NCI-H2171 (cell line): ENCODE results near the gene CYP4F8.
"Not testable (repeated sequence)": the region's sequence is repeated elsewhere in the genome, so short reads cannot be mapped to it uniquely, and the experiment has no call there.

Source experiments
- DNase-seq: peaks from one replicate; lab custom pipeline; 2025; lab: John Stamatoyannopoulos, UW

Gene CYP4F8, protein sequence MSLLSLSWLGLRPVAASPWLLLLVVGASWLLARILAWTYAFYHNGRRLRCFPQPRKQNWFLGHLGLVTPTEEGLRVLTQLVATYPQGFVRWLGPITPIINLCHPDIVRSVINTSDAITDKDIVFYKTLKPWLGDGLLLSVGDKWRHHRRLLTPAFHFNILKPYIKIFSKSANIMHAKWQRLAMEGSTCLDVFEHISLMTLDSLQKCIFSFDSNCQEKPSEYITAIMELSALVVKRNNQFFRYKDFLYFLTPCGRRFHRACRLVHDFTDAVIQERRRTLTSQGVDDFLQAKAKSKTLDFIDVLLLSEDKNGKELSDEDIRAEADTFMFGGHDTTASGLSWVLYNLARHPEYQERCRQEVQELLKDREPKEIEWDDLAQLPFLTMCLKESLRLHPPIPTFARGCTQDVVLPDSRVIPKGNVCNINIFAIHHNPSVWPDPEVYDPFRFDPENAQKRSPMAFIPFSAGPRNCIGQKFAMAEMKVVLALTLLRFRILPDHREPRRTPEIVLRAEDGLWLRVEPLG

GRCh38 chr19:15614507-15615379 is at the start of gene CYP4F8:
TSS of gene CYP4F8 (plus strand) at chr19:15615218. CDS start at chr19:15615617, 399 bp downstream.
- no peak for DNase-seq

DNA sequence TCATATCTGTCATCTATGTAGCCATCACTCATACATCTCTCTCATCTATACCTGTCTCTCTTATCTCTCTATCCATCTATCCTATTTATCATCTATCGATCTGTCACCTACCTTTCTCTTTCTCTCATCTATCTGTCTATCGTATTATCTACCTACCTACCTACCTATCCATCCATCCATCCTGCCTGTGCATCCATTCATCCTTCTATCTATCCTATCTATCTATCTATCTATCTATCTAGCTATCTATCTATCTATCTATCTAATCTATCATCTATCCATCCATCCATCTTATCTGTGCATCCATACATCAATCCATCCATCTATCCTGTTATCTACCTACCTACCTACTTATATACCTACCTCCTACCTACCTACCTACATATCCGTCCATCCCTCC is 44.6 kb upstream of the CYP4F8 start:
- no peak for DNase-seq

DNA sequence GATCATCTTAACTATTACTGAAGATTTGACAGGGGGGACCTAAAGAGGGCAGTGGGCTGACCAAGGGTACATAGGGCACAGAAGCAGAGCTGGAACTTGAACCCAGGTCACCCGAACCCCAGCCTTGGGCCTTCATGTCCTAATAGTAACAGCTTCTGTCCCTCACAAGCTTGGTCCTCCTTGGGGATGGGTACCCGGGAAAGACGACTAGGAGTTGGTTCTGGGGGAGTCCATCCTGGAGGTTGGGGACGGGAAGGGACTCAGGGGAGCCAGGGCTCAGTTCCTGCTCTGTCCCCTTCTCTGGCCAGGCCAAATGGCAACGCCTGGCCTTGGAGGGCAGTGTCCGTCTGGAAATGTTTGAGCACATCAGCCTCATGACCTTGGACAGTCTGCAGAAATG is 39.6 kb upstream of the CYP4F8 start:
- DNase-seq, result no peak

DNA sequence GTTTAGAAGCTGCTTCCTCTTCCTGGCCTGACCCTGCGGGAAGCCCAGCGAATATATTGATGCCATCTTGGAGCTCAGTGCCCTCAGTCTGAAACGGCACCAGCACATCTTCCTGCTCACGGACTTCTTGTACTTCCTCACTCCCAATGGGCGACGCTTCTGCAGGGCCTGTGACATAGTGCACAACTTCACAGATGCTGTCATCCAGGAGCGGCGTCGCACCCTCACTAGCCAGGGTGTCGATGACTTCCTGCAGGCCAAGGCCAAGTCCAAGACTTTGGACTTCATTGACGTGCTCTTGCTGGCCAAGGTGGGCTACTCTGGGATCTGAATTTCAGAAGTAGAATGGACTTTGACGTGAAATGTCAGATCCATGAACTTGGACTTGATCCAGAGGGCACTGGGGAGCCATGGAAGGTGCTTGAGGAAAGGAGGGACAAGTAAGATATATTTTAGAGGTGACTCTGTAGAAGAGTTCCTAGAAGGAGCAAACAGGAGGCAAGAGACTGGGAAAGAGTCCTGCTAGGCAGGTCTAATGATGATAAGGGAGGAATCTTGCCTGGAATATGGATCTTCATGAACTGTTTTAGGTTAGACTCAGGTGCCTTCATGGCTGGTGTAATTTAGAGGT is 38.4 kb upstream of the CYP4F8 start:
- DNase-seq, result no peak

DNA sequence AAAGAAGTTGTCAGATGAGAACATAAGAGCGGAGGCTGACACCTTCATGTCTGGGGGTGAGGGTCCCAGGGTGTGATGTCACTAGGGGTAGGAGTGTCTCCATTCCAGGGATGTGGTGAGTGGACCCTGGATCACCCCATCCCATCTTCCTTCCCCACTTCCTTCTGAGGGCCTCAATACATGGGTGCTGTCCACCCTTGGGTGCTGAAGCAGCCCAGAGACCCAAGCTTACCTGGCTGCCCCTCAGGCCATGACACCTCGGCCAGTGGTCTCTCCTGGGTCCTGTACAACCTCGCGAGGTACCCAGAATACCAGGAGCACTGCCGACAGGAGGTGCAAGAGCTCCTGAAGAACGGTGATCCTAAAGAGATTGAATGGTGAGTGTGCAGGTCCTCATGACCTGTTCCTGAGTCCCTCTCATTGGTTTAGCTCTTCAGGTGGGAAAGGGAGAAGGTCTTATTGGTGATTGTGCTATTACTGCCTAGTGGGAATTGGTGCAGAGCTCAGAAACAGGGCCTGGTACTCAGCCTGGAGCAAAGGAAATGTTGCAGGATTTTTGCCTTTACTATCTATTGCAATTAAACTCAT is 37.7 kb upstream of the CYP4F8 start:
- DNase-seq, result no peak

DNA sequence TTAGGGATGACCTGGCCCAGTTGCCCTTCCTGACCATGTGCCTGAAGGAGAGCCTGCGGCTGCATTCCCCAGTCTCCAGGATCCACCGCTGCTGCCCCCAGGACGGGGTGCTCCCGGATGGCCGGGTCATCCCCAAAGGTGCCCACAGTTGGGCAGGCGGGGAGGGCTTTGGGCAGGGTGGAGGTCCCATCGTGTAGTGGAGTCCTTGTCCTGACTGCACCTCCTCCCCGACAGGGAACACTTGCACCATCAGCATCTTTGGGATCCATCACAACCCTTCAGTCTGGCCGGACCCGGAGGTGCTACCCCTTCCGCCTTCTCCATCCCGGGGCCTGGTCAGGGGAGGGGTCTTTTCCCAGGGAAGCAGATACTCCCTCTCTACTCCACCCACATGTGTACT is 31.7 kb upstream of the CYP4F8 start:
- DNase-seq, result no peak

GRCh38 chr19:15584095-15584494 is 30.9 kb upstream of the CYP4F8 start:
- no peak for DNase-seq

GRCh38 chr19:15584541-15585115 is 30.4 kb upstream of the CYP4F8 start:
- DNase-seq, result peak; percentile 23

- DNase-seq, result no peak
Observed at GRCh38 chr19:15587663-15588062, 27.4 kb upstream of the CYP4F8 start.

DNA sequence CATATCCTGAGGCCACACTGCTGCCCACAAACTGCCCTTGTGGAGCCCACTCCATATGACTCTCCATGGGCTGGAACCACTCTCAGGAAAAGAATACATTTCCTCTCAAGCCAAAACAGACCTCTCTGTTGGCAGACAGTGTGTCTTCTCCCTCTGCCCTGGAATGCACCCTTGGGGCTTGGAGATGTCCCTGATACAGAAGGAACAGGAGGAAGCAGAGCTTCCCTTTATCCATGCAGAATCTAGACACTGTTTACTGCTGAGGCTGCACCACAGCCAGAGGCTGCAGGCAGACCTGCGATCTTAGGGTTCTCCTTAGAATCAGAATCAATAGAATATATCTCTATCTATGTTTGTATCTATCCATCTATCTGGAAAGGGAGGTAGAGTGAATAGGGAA is 26.8 kb upstream of the CYP4F8 start:
- DNase-seq, result no peak

DNA sequence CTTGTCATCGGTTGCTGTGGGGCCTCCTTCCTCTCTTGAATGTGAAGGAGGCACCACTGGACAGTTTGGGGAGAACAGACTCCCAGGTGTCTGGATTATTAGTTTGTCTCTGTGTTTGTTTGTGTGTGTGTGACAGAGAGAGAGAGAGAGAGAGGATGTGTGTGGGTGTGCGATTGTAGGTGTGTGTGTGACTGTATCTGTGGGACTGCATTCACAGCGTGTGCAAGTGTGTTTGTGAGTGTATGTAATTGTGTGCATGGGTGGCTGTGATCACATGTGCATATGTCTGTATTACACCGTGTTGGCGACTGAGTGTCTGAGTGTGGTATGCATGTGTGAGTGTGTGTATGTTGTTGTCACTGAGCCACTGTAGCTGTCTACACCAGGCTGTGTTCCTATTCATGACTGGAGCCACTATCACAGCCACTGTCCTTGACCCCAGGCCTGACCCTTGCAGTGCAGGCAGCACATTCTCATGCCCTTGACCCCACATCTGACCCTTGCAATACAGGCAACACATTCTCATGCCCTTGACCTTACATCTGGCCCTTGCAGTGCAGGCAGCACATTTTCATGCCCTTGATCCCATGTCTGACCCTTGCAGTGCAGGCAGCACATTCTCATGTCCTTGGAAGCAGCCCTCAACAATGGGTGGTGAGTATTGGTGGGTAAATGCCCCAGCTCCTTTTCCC is 25.1 kb upstream of the CYP4F8 start:
- DNase-seq, result no peak

DNA sequence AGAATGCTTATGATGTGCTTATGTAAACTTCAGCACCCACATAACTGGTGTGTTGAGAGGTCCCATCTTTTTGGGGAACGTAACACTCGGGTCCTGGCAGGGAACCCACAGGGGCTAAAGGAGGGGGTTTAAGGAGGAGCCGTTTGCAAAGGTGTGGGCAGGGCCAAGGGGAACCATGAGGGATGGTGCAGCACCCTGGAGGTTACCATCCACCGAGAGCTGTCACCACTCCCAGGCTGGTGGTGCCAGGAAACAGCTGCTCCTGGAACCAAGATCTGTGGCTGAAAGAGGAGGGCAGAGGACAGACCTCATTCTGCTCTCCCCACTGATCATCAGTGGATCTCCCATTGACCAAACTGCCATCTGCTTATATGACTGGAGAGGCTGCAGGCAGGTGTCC is 23.2 kb upstream of the CYP4F8 start:
- DNase-seq, result no peak

GRCh38 chr19:15592506-15592905 is 22.5 kb upstream of the CYP4F8 start:
- not testable (repeated sequence) for DNase-seq

DNA sequence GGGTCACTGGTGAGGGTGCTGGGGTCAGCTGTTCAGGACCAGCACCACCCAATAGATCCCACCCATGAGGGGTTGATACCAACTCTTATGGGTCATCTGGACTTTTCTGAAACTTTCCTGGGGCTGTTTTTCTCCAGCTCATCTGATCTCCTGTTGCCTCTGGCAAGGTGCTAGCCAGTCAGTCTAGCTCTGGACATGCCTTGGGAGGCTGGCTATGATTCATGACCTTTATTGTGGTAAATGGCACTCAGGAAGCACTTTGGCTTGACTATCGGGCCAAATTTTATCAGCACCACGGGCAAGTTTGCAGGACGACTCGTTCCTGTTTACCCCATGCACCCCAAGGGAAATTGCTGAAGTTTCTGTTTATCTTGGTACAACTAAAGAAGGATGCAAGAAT is 21.3 kb upstream of the CYP4F8 start:
- DNase-seq, result not testable (repeated sequence)

GRCh38 chr19:15595069-15595468 is 19.9 kb upstream of the CYP4F8 start:
- no peak for DNase-seq

DNA sequence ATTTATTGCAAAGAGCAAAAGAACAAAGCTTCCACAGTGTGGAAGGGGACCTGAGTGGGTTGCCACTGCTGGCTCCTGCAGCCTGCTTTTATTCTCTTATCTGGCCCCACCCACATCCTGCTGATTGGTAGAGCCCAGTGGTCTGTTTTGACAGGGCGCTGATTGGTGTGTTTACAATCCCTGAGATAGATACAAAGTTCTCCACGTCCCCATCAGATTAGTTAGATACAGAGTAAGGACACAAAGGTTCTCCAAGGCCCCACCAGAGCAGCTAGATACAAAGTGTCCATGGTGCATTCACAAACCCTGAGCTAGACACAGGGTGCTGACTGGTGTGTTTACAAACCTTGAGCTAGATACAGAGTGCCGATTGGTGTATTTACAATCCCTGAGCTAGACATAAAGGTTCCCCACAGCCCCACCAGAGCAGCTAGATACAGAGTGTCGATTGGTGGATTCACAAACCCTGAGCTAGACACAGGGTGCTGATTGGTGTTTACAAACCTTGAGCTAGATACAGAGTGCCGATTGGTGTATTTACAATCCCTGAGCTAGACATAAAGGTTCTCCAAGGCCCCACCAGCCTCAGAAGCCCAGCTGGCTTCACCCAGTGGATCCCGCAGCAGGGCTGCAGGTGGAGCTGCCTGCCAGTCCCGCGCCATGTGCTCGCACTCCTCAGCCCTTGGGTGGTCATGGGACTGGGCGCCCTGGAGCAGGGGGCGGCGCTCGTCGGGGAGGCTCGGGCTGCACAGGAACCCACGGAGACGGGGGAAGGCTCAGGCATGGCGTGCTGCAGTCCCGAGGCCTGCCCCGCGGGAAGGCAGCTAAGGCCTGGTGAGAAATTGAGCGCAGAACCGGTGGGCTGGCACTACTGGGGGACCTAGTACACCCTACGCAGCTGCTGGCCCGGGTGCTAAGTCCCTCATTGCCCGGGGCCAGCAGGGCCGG is 6.8 kb upstream of the CYP4F8 start:
- DNase-seq, result not testable (repeated sequence)

- no peak for DNase-seq
Observed at GRCh38 chr19:15609261-15609660, 5.8 kb upstream of the CYP4F8 start.

DNA sequence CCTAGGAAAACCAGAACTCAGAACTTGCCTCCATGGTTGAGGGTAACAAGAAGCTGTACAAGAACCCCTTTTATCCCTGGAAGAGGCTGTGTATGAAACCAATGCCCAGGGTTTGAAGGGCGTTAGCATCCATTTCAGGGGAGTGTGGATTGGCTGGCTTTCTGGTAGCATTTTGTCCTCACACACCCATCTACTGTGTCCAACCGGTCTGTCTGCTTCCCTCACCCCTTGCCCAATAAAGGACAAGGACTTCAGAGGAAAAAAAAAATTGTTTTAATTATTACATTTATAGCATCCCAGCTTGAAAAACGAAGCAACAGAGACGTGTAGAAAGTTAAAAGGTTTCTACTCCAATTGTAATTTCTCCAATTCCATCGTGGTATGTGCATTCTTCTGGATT is 2.7 kb upstream of the CYP4F8 start:
- no peak for DNase-seq

- DNase-seq, result no peak
Observed at GRCh38 chr19:15613338-15613737, 1.7 kb upstream of the CYP4F8 start.

GRCh38 chr19:15615526-15615925 is 508 bp downstream of the CYP4F8 start:
- DNase-seq, result no peak
